ENCODE results near the gene CD247.

DNA sequence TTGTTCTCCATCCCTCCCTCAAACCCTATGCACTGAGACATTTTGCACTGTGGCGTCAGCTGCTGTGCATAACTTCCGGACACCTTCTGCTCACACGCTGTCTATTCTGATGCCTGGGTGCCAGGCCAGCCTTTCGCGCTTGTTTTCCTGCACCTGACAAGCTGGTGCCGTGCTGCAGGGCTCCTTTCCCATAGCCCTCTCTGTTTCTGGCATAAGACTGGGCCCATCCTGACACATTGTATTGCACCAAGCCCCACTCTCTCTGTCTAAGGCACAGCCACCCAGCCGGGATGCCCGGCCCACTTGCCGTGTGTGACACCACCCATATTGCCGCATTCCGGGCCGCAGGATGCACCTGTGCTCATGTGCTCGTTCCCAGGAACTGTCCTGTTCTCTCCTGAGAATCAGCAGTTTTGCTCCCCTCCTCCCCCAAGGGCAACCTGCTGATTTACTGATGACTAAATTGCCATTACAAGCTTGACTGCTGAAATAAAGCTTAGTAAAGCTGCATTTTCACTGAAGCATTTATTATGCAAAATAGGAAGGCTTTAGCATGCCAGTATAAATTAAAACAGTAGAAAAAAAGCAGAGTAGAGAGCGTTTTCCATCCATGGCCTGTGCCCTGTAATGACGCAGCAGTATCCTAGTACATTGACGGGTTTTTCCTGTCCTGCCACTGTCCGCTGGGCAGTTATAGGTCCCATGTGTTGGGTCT is 88.0 kb downstream of the CD247 start:
- TF ChIP-seq, protein P1, sequence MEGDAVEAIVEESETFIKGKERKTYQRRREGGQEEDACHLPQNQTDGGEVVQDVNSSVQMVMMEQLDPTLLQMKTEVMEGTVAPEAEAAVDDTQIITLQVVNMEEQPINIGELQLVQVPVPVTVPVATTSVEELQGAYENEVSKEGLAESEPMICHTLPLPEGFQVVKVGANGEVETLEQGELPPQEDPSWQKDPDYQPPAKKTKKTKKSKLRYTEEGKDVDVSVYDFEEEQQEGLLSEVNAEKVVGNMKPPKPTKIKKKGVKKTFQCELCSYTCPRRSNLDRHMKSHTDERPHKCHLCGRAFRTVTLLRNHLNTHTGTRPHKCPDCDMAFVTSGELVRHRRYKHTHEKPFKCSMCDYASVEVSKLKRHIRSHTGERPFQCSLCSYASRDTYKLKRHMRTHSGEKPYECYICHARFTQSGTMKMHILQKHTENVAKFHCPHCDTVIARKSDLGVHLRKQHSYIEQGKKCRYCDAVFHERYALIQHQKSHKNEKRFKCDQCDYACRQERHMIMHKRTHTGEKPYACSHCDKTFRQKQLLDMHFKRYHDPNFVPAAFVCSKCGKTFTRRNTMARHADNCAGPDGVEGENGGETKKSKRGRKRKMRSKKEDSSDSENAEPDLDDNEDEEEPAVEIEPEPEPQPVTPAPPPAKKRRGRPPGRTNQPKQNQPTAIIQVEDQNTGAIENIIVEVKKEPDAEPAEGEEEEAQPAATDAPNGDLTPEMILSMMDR (IDR thresholded peaks at IDR 0.05) = no peak
- no peak for TF ChIP-seq POLR2A (IDR thresholded peaks at IDR 0.05)

Data from testis (tissue), 2 donors.